ENCODE results near the gene ZNF57. TPM values are rescaled to one million over a fixed set of nuclear protein-coding genes. Genes with fewer than 3 reads are reported as not detected.

ZNF57 gene
- total RNA-seq, 2 experiments from 2014 or later: 0.47 to 0.82 TPM

DNA sequence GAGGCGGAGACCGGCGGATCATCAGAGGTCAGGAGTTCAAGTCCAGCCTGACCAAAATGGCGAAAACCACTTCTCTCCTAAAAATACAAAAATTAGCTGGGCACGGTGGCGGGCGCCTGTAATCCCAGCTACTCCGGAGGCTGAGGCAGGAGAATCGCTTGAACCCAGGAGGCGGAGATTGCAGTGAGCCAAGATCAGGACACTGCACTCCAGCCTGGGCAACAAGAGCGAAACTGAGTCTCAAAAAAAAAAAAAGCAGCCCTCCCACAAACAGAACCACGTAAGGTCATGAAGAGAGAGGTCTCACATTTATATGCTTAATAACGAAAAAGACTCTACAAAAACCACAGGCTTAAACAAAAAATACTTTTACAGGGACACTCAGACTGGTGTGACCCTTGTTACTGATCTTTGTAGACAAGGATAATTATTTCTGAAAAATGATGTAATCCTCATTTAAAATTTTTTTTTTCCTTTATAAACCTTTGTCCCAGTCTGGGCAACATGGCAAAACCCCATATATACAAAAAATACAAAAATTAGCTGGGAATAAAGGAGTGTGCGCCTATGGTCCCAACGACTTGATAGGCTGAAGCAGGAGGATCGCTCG lies 45.0 kb downstream of the ZNF57 start:
- DNase-seq (no peak), ATAC-seq (ENCODE audit: poor library complexity) (no peak)
- TF ChIP-seq, protein P1, sequence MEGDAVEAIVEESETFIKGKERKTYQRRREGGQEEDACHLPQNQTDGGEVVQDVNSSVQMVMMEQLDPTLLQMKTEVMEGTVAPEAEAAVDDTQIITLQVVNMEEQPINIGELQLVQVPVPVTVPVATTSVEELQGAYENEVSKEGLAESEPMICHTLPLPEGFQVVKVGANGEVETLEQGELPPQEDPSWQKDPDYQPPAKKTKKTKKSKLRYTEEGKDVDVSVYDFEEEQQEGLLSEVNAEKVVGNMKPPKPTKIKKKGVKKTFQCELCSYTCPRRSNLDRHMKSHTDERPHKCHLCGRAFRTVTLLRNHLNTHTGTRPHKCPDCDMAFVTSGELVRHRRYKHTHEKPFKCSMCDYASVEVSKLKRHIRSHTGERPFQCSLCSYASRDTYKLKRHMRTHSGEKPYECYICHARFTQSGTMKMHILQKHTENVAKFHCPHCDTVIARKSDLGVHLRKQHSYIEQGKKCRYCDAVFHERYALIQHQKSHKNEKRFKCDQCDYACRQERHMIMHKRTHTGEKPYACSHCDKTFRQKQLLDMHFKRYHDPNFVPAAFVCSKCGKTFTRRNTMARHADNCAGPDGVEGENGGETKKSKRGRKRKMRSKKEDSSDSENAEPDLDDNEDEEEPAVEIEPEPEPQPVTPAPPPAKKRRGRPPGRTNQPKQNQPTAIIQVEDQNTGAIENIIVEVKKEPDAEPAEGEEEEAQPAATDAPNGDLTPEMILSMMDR (IDR thresholded peaks at IDR 0.05): no peak
- Histone ChIP-seq H3K27ac (ENCODE audit: low read depth in 1 of 2, low read length in 2 of 2) (peak overlapping the region; percentile 78 to 90), H3K27me3 (ENCODE audit: control insufficient read depth in 1 of 2, insufficient read depth in 2 of 2, low read length in 2 of 2) (no peaks in the 10 kb centered on the region), H3K4me1 (ENCODE audit: insufficient read depth, low read length) (peaks cover 32% of the 10 kb centered on the region), H3K36me3 (ENCODE audit: insufficient read depth, low read length) (no peaks in the 10 kb centered on the region), H3K4me3 (ENCODE audit: low read length) (peak overlapping the region; percentile 88), H3K9me3 (ENCODE audit: control insufficient read depth in 1 of 2, insufficient read depth in 1 of 2, low read length in 2 of 2) (no peaks in the 10 kb centered on the region)
- peaks cover 19% of the 10 kb centered on the region for H3K36me3 Mint-ChIP-seq (ENCODE audit: low read depth)
- no peaks in the 10 kb centered on the region for H3K27me3 Mint-ChIP-seq
- peak overlapping the region; percentile 99 for H3K27ac Mint-ChIP-seq
- H3K4me3 Mint-ChIP-seq: peak overlapping the region; percentile 98
- ChIA-PET CTCF (interaction anchor here (0.7 kb wide), 1 partner anchor 127 kb away, joined by 3 read pairs; no protein-coding TSS in a partner anchor), POLR2A (no interaction called here)
- intact Hi-C loops (cut with DNase I, micrococcal nuclease): loop anchor here in 1 of 2 experiments (5.0 kb wide), 1 partner anchor 203 kb away; the partner anchor contains the start of gene SLC39A3
- no peaks in the 10 kb centered on the region for H3K9me3 Mint-ChIP-seq
- peaks cover 34% of the 10 kb centered on the region for H3K4me1 Mint-ChIP-seq (ENCODE audit: low read depth)

- peak overlapping the region; percentile 82 for H3K4me3 ChIP-seq (ENCODE audit: low read length)
- Mint-ChIP-seq H3K27ac (peak overlapping the region; percentile 96), H3K27me3 (no peaks in the 10 kb centered on the region), H3K4me1 (ENCODE audit: low read depth) (peaks cover 28% of the 10 kb centered on the region), H3K36me3 (ENCODE audit: low read depth) (peaks cover 10% of the 10 kb centered on the region), H3K9me3 (no peaks in the 10 kb centered on the region), H3K4me3 (peak overlapping the region; percentile 95)
- CTCF ChIA-PET: interaction anchor here (0.8 to 2.6 kb wide), 13 partner anchors 8 to 221 kb away, joined by 3 to 26 read pairs (median 5); partner anchors contain the start of gene ZNF555
- intact Hi-C loops (cut with DNase I, micrococcal nuclease): loop anchor here (1.0 to 10.0 kb wide), 7 partner anchors 49 to 485 kb away; partner anchors contain the start of genes NCLN (in 2 of the 2), SLC39A3 (in 1 of the 2), TLE5 (in 1 of the 2) and ZNF57 (in 1 of the 2)
- no peaks in the 10 kb centered on the region for H3K27me3 ChIP-seq (ENCODE audit: control insufficient read depth in 1 of 2, insufficient read depth in 2 of 2, low read length in 2 of 2)
- no peaks in the 10 kb centered on the region for H3K9me3 ChIP-seq (ENCODE audit: control insufficient read depth in 1 of 2, insufficient read depth in 1 of 2, low read length in 2 of 2)
- ATAC-seq (ENCODE audit: poor library complexity) (no peak), DNase-seq (no peak)
- H3K27ac ChIP-seq (ENCODE audit: low read depth in 1 of 2, low read length in 2 of 2): peak overlapping the region; percentile 97 to 98
- H3K36me3 ChIP-seq (ENCODE audit: insufficient read depth, low read length): no peaks in the 10 kb centered on the region
- TF ChIP-seq, protein P1 (IDR thresholded peaks at IDR 0.05): no peak
- POLR2A ChIA-PET: interaction anchor here (0.6 to 2.3 kb wide), 27 partner anchors 12 to 813 kb away, joined by 3 to 25 read pairs (median 4); partner anchors contain the start of genes AP3D1, MRPL54, NCLN and S1PR4
- peaks cover 22% of the 10 kb centered on the region for H3K4me1 ChIP-seq (ENCODE audit: insufficient read depth, low read length)
Observed at GRCh38 chr19:2949939-2950285, 49.2 kb downstream of the ZNF57 start.

DNA sequence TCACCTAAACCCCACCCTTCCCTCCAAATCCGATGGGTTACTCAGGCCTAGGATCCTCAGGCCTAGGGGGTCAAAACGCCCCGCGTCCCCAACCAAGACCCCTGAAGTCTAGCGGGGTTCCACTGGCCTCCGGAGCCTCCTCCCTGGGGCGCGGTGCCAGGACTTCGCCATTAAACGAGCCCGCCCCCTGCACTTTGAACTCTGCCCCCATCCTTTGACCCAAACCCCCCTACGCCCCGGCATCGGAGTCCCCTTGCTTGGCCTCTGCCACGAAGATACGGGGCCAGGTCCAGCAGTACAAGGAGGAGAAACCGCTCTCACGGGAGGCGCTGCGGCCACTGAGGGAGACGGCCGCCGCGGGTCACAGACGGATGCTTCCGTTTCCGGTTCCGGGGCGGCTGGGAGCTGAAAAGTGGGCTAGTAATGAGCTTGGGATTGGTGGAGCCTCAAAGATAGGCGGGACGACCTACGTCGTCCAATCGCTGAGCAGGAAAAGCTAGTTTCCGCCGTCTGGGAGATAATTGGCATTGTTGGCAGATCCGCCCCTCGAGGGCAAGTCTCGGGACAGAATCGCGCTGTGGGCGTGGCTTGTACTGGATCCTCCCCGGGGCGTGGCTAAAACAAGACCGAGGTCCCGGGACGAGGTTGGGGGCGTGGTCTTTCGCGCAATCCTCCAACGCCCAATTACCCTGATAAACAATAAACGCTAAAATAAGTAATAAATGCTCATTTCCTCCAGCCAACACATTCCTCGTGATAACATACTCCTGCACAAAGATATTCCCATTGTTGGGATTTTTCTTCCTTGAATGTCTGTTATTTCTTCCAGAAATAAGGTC lies 49.8 kb downstream of the ZNF57 start:
- H3K27ac Mint-ChIP-seq: peak overlapping the region; percentile 96
- intact Hi-C loops (cut with DNase I, micrococcal nuclease): loop anchor here (1.0 to 10.0 kb wide), 6 partner anchors 50 to 484 kb away; partner anchors contain the start of genes NCLN (in 2 of the 2), TLE5 (in 1 of the 2) and ZNF57 (in 1 of the 2)
- ATAC-seq (ENCODE audit: poor library complexity): peak; percentile 95
- Histone ChIP-seq H3K36me3 (ENCODE audit: insufficient read depth, low read length) (no peaks in the 10 kb centered on the region), H3K4me1 (ENCODE audit: insufficient read depth, low read length) (peaks cover 16% of the 10 kb centered on the region), H3K4me3 (ENCODE audit: low read length) (peak overlapping the region; percentile 82), H3K27ac (ENCODE audit: low read depth in 1 of 2, low read length in 2 of 2) (peak overlapping the region; percentile 97 to 98), H3K27me3 (ENCODE audit: control insufficient read depth in 1 of 2, insufficient read depth in 2 of 2, low read length in 2 of 2) (no peaks in the 10 kb centered on the region), H3K9me3 (ENCODE audit: control insufficient read depth in 1 of 2, insufficient read depth in 1 of 2, low read length in 2 of 2) (no peaks in the 10 kb centered on the region)
- POLR2A ChIA-PET: interaction anchor here (0.6 to 2.3 kb wide), 33 partner anchors 9 to 1297 kb away, joined by 3 to 25 read pairs (median 4); partner anchors contain the start of genes AP3D1, MRPL54, NCLN and S1PR4
- peak; percentile 100 for DNase-seq
- CTCF ChIA-PET: interaction anchor here (0.7 to 2.6 kb wide), 19 partner anchors 8 to 402 kb away, joined by 3 to 26 read pairs (median 4); partner anchors contain the start of gene ZNF555
- peaks cover 25% of the 10 kb centered on the region for H3K4me1 Mint-ChIP-seq (ENCODE audit: low read depth)
- H3K9me3 Mint-ChIP-seq: no peaks in the 10 kb centered on the region
- H3K36me3 Mint-ChIP-seq (ENCODE audit: low read depth): peaks cover 8% of the 10 kb centered on the region
- TF ChIP-seq, protein P1 (IDR thresholded peaks at IDR 0.05): no peak
- no peaks in the 10 kb centered on the region for H3K27me3 Mint-ChIP-seq
- H3K4me3 Mint-ChIP-seq: peak overlapping the region; percentile 95

Measured in CD4-positive, alpha-beta T cell (primary cell).